DMS53 (cell line): Measurements from ENCODE around the gene RASSF8.

Experiments used
- DNase-seq: peaks from one replicate; lab custom pipeline; 2025; lab: John Stamatoyannopoulos, UW

RASSF8 gene

DNA sequence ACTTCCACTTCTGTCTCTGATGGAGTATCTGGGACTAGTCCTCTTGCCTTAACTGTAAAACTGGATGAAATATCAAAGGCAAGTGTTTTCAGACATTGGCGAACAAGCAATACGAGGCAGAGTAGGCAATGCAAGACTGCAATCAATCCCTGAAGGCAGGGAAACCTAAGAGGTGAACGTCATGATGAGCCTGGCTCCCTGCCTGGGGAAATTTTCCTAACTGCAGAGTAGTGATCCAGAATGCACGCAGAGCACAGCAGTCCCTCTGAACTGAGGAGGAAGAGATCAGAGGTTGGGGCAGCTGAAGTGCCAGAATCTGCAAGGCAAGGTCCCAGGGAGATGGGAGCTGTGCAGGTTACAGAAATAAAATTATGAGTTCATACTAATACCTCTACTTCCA is 147.9 kb downstream of the RASSF8 start:
- no peak for DNase-seq

DNA sequence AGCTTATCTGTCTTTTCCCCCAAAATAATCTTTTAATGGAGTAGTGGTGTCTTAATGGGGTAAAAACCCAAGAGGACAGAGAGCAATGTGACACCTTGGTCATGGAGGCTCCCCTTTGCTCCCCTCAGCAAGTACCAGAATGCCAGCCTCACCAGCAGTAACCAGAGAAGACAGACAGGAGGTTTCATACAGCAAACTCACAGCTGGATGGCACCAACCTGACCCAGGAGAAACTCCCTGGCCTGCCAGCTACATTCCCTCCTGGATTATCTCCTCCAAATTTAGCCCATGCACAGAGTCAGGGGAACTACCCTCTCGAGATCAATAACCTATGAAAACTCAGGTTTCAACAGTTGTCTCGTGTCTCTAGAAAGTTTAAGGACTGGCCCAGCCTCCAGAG is 150.4 kb downstream of the RASSF8 start:
- no peak for DNase-seq

DNA sequence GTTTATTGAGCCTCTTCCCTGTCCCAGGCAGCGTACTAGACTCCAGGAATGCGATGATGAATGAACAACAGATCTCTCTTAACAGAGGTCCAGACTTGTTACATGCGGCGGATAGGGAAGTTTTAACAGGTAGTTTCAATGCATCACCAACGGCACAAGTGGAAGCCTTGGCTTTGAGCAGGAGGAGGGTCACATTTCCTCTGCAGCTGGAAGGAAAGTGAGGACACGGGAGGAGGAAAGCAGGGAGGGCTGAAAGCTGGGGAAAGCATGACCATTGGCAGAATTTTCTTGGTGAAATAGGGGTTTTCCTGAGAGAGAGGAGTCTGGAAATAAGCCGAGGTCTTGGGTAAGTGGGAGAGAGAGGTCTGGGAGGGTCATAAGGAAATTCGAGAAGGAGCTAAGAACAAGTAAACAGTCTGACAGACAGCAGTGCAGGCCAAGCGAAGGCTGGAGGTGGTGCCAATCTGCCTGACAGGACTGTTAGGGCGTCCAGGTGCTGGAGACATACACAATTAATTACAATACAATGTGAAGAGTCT is 150.9 kb downstream of the RASSF8 start:
- no peak for DNase-seq

DNA sequence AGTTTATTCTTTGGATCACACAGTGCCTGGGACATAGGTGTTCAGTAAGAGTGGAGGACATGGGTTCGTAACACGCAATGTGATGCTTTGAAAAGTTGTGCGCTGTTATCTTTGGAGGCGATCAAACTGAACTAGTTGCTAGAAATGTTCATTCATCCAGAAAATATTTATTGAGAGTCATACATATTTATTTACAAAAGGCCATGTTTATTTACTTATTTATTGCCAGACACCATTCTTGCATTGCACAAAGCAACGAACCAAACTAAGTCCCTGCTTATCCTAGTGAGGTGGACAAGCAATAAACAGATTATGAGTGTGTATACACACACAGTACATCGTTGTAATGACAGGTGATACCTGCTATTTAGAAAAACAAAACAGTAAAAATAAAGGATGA is 153.8 kb downstream of the RASSF8 start:
- no peak for DNase-seq

DNA sequence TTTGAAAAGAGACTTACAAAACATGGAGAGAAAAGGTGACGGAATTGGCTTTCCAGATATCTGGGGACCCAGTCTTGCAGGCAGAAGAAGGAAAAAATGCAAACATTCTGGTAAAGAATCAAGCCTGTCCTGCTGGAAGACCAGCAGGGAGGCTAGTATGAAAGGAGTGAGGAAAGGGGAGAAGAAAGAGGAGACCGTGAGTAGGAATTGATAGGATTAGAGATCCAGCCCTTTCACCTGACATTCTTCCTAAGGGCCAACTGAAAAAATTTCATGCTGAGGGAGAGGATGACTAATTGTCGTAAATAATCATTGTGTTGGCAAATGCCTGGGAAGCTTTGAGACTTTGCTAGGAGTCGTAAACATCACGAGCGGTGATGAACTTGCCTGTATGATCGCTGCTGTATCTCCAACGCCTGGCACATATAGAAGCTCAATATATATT is 154.2 kb downstream of the RASSF8 start:
- DNase-seq, result peak; percentile 55

DNA sequence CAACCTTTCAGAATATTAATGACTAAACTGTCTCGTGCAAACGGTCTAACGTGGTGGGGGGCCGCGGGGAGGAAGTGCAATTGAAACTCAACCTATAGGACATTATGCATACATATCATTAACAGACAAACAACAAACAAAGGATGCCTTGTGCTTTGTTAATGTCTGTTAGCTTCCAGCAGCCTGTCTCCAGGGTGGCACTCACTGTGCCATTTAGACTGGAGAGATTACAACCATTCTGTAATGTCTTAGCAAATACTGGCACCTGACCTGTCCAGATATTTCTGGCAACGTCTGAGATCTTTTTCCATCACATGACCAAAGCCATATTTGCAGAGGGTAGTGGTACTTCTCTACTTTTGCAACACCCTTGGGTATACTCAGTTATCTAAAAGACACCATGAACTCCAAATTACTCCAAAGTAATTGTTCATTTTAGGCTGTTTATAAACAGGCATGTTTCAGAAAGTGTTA is 154.7 kb downstream of the RASSF8 start:
- DNase-seq, result peak; percentile 67

DNA sequence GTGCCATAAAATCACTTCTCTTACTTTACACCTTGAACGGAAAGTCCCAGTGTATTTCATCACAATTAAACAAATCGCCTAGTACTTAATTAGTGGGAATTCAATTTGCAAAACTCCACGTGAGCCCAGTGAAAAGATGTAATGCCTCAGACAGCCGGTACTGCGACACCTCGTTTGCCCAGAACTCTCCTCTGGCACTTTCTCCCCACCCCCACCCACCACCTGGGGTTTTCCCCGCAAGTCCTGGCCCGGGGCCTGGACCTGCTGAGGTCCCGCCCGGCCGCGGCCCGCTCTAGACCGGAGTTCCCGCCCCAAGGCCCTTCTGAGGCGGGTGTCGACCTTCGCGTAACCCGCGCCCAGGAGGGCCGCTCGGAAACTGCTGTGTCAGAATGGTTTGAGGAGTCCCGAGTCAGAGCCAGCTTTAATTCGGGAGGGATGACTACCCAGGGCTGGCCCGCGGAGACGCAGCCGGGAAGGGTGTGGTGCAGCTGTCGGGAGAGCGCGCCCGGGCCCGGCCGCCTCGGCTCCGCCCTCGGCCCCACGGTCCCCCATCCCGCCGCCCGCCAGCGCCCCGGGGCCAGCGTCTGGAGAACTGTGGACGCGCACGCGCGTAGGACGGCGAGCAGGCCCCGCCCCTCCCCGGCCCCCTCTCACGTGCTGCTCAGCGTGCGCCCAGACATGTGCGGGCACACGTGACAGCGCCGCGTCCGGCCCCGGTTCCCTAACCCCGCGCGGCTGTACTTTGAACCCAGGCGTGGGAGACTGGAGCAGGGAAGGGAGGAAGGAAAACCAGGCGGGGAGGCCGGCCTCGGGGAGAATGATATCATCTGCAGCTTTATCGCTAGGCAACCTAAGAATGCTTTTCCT is 155.6 kb downstream of the RASSF8 start:
- peak; percentile 100 for DNase-seq

DNA sequence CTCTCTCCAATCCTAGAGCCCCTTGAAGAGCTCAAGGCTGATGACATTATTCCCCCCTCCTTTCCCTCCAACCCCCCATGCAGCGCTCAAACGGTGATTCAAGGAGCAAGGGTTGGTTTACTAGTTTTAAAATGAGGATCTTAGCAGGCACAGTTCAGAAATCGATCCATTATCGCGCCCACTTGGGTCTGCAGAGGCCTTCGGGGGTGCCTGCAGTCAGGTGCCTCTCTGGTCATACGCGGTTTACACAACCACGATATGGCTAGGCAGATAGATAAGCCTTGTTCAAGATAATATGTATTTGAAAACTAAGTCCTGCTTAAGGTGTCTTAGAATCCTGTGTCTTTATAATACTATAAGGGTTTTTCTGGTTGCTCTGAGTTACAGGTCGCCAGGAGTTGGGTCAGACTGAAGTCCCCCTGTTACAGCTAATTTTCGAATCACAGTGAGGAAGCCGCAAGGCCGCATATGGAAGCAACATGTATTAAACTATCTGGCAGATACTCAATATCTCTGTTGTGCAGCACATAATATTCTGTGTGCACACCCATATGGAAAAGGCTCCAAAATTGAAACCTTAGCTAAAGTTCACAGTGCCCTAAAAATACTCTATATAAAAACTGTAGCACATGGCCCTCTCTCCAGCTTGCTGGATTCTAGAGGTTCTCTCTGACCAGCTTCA is 156.4 kb downstream of the RASSF8 start:
- DNase-seq, result no peak

DNA sequence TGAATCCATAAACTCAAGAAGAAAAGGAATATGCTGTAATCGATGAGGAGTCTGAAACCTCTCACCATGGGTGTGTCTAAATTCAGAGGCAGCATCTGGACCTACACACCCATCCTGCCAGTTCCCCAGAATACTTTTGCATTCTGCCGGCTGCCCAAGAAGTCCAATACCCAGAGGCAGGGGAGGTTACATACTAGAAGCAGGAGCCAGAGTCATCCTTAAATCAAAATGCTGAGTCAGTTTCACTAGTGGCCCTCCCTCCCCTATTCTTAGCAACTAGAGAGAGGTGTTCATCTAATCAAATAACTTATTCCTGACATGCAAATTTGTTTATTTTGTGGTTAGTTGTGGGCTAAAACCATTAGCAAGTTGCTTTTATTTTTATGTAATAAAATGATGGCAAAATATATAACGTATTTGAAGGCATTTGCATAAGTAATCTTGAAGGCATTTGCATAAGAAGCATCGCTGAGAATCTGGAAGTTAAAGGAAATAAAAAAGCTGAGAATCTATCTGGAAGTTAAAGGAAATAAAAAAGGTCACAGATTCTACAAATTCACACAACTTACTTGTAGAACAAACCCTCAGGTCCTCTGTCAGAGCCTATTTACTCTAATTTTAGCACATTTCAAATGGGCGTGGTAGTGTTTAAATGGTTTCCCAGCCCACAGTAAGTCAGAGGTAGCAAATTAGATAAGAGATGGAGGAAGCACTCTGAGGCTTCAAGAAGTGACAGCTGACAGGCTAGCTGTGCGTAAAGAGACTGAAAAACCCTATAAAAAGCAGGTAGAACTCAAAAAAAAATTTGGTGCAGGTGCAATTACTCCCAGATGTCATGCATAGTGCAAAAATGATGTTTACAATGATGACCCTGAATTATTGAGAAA is 158.6 kb downstream of the RASSF8 start:
- no peak for DNase-seq

DNA sequence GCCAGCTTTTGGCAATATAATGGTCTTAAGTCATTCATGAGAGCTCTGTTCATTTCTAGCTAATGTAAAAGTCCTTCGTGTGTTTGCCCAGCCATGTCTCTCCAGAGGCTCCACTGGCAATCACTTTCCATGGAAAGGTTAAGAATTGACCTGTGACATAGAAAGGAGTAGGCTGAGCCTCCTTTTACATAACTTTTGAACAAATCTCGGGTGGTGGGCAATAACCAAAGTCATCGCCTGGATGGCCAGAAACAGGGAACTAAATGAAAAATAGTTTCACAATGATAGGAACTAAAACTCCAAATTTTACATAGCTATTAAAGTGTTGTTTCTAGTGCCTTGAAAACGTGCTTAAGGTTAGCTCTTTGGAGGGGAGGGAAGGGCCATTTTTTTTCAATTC is 159.8 kb downstream of the RASSF8 start:
- DNase-seq, result no peak

DNA sequence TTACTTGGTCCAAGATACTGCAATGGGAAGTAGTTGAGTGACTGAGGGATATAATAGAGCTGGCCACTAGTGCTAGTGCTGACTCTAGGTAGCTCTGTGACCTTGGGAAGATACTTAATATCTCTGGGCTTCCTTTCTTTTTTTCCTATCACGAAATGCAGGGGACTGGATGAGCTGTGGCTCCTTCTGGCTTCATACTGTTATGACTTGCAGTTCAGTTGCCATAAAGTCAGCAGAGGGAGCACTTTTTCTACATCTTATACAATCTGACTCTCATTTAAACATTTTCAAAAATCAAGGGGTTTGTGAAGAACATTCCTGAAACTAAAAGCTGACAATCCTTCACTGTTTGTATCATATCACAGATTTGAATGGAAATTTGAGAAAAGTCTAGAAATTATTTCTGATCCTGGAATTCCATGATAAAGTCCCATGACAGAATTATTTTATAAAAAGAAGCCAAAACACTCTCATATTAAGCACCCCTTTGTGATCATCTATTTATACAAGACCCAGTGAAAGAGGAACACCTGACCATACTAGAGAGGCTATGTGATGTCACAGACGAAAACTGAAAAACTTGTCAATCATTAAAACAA is 161.0 kb downstream of the RASSF8 start:
- peak; percentile 88 for DNase-seq

DNA sequence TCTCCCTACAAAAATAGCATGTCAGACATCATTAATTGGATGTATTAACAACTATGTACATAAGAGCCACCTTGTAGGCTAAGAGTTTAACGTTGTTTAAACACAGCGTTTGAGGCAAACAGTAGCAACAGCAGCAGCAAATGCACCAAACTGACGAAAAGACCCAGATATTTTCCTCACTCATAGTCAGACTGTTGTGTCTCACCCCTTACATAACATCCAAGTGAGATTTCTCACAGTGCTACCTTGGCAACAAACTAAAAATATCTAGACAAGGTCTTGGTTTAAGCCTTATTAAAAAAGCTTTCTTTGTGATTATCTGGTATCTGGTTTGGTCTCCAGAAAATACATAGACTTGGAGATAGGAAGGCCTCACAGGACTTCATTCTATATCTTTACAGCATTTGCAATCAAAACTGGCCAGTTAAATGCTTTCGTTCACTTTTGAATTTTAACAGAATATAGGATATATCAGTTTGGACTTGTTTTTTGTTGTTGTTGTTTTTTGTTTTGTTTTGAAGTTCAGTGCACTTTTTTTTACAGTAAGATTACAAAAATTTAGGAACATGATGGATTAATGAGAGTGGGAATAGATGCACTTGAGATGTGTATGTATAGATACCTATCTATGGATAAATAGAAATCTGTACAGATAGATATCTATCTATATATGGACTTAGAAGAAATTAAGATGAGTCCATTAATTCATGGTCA is 162.2 kb downstream of the RASSF8 start:
- DNase-seq, result no peak

DNA sequence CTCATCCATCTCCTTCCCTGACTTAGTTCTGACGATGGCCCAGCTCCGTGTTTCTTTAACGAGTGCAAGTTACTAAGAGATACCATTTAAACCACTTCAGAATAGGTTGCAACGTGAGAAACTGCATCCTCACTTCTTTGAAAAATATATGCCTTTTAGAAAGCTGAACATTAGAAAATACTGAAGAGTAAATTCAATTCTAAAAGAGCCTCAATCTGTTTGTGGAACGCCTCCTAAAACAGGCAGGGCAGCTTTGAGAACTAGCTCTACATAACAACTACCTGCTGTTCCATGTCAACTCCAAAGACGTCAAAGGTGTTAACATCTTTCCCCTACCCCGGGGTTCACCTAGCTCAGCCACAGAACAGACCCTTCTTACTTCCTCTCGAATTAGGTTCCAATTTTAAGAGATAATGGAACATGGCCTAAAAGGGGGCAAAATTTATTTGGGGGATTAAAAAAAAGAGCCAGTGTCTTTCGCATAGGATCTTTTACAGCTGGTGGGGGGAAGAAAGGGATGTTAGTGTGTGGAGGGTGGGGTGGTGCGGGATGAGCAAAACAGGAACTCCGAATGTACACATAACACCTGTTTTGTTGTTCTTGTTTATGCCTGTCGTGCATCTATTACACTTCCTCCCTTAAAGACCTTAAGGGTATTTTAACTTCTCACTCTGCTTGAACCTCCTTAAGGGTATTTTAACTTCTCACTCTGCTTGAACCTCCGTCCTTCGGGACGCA is 163.0 kb downstream of the RASSF8 start:
- peak; percentile 25 for DNase-seq

DNA sequence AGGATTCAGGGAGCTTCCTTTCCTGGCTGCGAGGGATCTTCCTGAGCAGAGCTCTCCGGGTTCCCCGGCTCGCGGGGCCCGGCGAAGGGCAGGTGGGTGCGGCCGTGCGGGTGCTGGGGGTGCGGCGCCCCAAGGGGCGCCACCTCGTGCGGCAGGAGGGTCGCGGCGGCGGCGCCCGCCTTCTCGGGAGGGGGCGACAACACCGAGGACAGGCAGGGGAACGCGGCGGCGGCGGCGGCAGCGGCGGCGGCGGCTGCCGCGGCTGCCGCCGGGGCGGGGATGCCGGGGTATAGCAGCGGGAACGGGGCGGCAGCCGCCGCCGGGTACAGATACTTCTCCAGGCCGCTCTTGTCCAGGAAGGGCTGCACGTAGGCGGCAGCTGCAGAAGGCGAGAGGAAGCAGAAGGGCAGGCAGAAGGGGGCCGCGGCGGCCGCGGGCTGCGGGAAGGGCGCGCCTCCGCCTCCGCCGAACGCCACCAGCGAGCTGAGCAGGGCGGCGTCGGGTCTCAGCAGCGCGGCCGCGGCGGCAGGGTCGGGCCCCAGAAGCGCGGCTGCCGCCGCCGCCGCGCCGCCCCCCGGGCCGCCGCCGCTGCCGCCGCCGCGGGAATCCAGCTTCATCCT is 163.7 kb downstream of the RASSF8 start:
- DNase-seq, result peak; percentile 89

DNA sequence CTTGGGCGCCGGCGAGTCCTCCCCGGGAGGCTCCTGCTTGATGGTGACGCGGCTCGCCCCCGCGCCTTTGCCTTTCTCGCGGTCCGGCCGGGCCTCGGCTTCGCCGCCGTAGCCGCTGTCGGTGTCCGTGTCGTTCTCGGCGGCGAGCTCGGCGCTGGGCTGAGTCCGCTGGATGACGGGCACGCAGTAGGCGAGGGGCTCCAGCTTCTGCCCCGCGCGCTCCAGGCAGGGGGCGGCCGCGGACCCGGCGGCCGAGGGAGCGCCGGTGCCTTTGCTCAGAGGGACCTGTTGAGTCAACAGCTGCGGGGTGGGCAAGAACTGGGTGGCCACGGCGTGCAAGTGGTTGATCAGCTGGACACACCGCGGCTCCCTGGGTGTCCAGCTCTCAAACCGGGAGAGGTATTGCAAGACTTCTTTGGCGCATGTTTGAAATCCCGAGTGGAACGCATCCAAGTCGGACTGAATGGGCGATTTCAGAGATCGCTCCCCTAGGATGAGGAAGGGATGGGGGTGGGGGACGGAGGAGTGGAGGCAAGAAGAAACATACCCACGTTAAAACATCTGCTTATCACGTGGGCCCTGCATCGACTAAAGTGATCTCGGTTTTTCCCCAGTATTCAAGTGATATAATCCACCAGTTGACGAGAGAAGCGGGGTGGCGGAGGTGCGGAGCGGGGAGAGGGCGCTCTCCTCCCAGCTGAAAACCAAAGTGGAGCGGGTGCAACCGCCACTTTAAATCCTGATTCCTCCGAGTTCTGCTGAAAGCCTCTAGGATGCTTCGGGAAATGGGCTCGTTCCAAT is 164.4 kb downstream of the RASSF8 start:
- peak; percentile 90 for DNase-seq

DNA sequence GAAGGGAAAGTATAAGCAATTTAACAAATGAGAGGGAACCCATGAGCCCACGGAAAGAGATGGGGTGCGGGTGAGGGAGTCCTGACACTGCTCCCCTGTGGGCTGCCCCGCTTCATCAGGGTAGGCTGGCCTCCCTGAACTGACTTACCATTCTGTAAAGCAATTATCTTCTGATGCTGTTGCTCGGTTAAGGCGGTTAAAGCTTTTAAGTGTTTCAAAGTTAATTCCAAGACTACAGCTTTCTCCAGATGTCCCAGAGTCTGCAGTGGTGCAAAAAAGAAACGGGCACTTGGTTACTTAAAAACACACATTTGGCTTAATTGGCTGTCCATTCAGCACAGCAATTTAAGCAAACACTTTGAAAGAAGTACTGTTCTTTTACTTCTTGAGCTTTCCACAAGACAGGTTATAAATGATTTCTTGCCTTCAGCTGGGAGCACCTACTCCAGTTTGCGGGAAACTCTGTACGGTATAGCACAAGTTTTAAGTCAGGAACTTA is 165.0 kb downstream of the RASSF8 start:
- DNase-seq, result no peak

DNA sequence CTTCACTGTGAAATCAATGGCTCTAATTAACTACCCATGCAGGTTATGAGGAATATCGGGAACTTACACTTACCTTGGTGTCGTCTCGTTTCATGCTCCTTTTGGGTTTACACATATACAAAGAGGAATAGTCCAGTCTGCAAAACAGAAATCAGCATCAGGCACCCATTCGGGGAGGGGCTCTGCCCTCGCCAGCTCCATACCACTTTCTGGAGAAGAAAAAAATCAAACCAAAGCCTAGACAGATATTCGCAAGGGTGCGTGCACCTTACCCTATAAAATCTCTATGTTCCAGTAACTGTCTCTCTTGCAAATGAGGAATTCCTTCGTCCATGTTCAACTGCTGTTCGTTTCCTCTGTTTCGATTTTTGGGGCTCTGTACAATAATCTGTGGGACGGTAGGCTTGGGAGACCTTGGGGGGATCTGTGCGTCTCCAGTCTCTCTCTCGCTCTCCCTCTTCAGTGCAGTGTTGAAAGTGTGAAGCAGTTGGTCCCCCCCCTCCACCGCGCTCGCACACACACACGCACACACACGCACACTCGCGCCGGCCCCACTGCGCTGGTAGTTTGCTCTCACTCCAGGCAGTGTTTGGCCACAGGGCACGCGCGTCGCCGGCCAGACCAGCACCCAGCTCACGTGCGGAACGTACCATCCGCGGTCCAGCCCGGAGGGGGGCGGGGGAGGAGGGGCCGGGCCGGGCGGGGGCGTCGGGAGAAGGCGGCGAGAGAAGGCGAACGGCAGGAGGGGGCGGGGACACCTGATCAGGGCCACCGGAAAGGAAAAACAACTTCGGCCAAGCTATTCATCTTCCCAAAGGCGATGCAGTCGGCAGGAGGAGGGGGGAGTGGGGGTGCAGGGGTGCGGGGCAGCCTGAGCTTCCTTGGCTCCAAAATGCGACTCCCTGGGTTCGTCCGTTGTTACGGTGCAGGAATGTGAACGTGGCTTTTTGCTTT is 166.2 kb downstream of the RASSF8 start, which contains the start of gene BHLHE41:
Gene BHLHE41 (minus strand): TSS at position 592 of the 954 bp plus-strand sequence. CDS start 258 bp downstream, at position 334.
- peak; percentile 93 for DNase-seq
